Measurements from ENCODE around the gene NEFH. TPM values are rescaled to one million over a fixed set of nuclear protein-coding genes. Genes with fewer than 3 reads are reported as not detected.

NEFH gene
- polyA plus RNA-seq, 4 donors, result 9.4 to 13.9 (median 9.5) TPM

Other genes starting within 250 kb of the NEFH start
- gene RHBDD3, start 212.2 kb upstream of the NEFH start, polyA plus RNA-seq (ENCODE audit: insufficient read length in 4 of 4), result 10 to 100 TPM; 22.5 to 40.3 (median 26.3) TPM
- 100 to 1,000 TPM; 240 to 371 (median 332) TPM for gene EWSR1, start 211.9 kb upstream of the NEFH start, polyA plus RNA-seq (ENCODE audit: insufficient read length in 4 of 4)
- 10 to 100 TPM in 1 of 4 donors, 1 to 10 TPM in 3; 5.3 to 10.9 (median 7.9) TPM for gene GAS2L1, start 173.6 kb upstream of the NEFH start, polyA plus RNA-seq (ENCODE audit: insufficient read length in 4 of 4)
- gene RASL10A, start 164.5 kb upstream of the NEFH start, polyA plus RNA-seq (ENCODE audit: insufficient read length in 4 of 4), result under 1 TPM; 0.33 to 0.63 (median 0.45) TPM
- gene AP1B1, start 91.6 kb upstream of the NEFH start, polyA plus RNA-seq (ENCODE audit: insufficient read length in 4 of 4), result 10 to 100 TPM; 29.0 to 48.7 (median 42.6) TPM
- gene RFPL1, start 41.6 kb upstream of the NEFH start, polyA plus RNA-seq (ENCODE audit: insufficient read length in 4 of 4), result 1 to 10 TPM in 3 of 4 donors, under 1 TPM in 1; 0.89 to 1.8 (median 1.3) TPM
- 10 to 100 TPM; 22.9 to 34.2 (median 29.0) TPM for gene THOC5, start 73.5 kb downstream of the NEFH start, polyA plus RNA-seq (ENCODE audit: insufficient read length in 4 of 4)
- 100 to 1,000 TPM in 3 of 4 donors, 10 to 100 TPM in 1; 80.1 to 143 (median 135) TPM for gene NIPSNAP1, start 100.9 kb downstream of the NEFH start, polyA plus RNA-seq (ENCODE audit: insufficient read length in 4 of 4)
- 10 to 100 TPM; 21.8 to 29.1 (median 28.3) TPM for gene NF2, start 123.4 kb downstream of the NEFH start, polyA plus RNA-seq (ENCODE audit: insufficient read length in 4 of 4)
- under 1 TPM; 0.07 to 0.14 (median 0.11) TPM for gene CABP7, start 239.8 kb downstream of the NEFH start, polyA plus RNA-seq (ENCODE audit: insufficient read length in 4 of 4)

Measured in left renal pelvis (tissue), 4 donors.